GM12875 (cell line): Measurements from ENCODE around the gene TMOD3.

Experiments
- H3K4me3 ChIP-seq: one replicate; pipeline ENCODE4 v1.5.1; 2011; ENCODE audit warnings: low read depth, low read length, control low read depth
- CTCF ChIP-seq: IDR thresholded peaks from 2 replicates; pipeline ENCODE4 v1.5.1; 2011; ENCODE audit warnings: low read depth, mild to moderate bottlenecking, control low read depth, inconsistent platforms, low read length, moderate library complexity, borderline replicate concordance; ENCODE audit not compliant: insufficient read depth

TMOD3 gene

GRCh38 chr15:51939216-51939615 is 109.8 kb downstream of the TMOD3 start:
- no peak for TF ChIP-seq CTCF
- no peak overlapping the region for H3K4me3 ChIP-seq

GRCh38 chr15:51947124-51947523 is 117.7 kb downstream of the TMOD3 start:
- no peak for TF ChIP-seq CTCF
- H3K4me3 ChIP-seq: no peak overlapping the region

- no peak for TF ChIP-seq CTCF
- no peak overlapping the region for H3K4me3 ChIP-seq
Measured at GRCh38 chr15:51952805-51953204, 123.4 kb downstream of the TMOD3 start.

- no peak for TF ChIP-seq CTCF
- H3K4me3 ChIP-seq: no peak overlapping the region
Measured at GRCh38 chr15:51955504-51955903, 126.1 kb downstream of the TMOD3 start.
